Subcutaneous adipose tissue (tissue), 4 donors: ENCODE measurements around the gene KLK7. TPM values are rescaled to one million over a fixed set of nuclear protein-coding genes. Genes with fewer than 3 reads are reported as not detected.

Source experiments
- total RNA-seq, 4 donors: library from RNA; depleted of rRNA; stranded (reverse); fragments of >200 nt; gene quantifications; one replicate each; pipeline ENCODE4 v1.1.0, GENCODE V29; 2016
- TF ChIP-seq, protein P1 (sequence below): fragments of 450-650 bp; IDR thresholded peaks from one replicate; pipeline ENCODE4 v1.5.1; 2016; ENCODE audit warnings: low read depth, mild to moderate bottlenecking, control low read depth, antibody characterized with exemption, moderate library complexity

KLK7 gene
- total RNA-seq, 4 donors from 2014 or later, result 1.5 TPM; not detected in 3

DNA sequence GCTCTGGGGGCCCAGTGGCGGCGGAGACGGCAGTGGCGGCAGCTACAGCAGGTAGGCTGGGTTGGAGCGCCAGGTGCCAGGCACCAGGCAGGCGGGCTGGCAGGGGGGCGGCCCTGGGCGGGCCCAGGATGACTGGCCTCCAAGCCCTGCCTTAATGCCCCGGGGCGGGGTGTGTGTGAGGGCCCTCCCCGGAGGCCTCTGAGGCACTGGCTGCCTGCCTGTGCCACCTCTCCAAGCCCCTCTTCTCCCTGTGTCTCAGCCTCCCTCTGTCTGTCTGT is 42.8 kb upstream of the KLK7 start, which contains the start of gene KLK11:
Gene KLK11 (minus strand): TSS at position 63 of the 278 bp plus-strand sequence. CDS start 985 bp downstream, outside the sequence.
- TF ChIP-seq, protein P1, sequence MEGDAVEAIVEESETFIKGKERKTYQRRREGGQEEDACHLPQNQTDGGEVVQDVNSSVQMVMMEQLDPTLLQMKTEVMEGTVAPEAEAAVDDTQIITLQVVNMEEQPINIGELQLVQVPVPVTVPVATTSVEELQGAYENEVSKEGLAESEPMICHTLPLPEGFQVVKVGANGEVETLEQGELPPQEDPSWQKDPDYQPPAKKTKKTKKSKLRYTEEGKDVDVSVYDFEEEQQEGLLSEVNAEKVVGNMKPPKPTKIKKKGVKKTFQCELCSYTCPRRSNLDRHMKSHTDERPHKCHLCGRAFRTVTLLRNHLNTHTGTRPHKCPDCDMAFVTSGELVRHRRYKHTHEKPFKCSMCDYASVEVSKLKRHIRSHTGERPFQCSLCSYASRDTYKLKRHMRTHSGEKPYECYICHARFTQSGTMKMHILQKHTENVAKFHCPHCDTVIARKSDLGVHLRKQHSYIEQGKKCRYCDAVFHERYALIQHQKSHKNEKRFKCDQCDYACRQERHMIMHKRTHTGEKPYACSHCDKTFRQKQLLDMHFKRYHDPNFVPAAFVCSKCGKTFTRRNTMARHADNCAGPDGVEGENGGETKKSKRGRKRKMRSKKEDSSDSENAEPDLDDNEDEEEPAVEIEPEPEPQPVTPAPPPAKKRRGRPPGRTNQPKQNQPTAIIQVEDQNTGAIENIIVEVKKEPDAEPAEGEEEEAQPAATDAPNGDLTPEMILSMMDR, result no peak

DNA sequence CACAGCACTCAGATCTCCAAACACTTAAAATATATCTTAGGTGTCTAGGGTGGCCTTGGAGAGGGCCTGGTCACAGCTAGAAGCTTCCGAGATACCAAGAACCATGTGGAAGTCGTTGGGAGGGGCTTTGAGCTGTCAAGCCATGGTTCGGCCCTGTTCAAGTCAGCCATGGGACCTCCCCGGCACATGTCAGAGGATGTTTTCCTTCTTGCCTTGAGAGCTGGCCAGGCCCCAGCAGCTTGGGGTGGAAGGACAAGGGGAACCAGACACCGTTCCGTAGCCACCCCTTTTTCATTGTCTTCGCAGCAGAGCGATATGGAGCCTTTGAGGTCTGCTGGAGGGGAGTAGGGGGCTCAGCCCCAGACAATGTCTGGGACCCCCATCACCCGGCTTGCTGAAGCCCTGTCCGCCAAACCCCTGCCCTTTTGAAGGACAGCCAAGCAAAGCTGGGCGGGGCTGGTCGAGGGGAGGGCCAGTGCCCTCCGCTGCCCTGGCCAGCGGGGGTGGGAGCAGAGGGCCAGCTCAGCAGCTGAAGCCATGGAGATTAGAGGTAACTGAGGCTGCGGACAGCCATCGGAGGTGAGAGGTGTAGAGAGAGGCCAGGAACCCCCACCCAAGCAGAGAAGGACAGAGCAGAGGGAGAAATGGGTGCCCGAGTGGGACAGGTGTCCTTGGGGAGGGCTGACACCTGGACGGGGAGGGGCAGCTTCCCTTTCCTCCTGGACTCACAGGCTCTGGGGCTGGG is 42.3 kb upstream of the KLK7 start:
- TF ChIP-seq, protein P1, result no peak

DNA sequence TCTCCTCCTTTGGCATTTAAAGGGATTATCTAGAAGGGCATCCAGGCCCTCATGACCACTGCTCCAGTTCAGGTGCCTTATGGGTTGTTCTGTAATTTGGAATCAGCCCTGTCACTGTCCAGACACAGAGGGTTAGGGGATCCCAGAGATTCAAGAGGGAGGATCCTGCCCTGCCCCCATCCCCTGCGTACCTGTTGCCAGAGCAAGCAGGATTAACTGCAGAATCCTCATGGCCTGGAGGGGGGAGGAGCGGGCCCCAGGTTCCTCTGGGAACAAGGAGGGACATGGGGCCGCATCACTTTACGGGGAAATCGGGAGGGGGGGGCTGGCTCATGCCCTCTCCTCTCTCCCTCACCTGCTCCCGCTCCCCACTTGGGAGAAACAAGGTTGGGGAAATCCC is 41.7 kb upstream of the KLK7 start:
- TF ChIP-seq, protein P1, result no peak

DNA sequence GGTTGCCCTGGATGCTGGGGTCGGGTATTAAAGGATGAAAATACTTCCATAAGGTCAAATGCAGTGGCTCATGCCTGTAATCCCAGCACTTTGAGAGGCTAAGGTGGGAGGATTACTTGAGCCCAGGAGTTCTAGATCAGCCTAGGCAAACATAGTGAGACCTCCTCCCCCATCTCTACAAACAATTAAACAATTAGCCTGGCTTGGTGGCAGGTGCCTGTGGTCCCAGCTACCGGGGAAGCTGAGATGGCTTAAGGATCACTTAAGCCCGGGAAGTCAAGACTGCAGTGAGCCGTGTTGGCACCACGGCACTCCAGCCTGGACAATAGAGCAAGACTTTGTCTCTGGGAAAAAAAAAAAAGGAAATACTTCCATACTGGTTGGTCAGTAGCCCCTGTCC is 41.2 kb upstream of the KLK7 start:
- TF ChIP-seq, protein P1, result no peak

DNA sequence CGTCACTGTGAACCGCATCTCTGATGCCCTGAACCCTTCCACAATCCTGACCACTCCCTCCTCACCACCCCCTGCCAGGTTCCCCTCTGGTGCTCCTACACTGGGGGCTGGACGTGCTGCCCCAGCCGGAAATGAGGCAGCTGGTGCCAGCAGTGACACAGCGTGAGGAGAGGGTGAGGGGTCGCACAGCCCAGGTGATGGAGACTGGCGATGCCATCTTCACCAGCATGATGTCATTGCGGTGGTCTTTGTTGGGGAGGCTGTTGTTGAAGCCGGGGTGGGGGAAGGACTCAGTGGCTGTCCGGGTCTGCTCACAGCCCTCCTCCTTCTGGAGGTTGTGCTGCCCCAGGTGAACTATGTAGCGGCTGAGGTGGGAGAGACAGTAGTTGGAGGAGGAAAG is 40.2 kb upstream of the KLK7 start:
- TF ChIP-seq, protein P1, result no peak

DNA sequence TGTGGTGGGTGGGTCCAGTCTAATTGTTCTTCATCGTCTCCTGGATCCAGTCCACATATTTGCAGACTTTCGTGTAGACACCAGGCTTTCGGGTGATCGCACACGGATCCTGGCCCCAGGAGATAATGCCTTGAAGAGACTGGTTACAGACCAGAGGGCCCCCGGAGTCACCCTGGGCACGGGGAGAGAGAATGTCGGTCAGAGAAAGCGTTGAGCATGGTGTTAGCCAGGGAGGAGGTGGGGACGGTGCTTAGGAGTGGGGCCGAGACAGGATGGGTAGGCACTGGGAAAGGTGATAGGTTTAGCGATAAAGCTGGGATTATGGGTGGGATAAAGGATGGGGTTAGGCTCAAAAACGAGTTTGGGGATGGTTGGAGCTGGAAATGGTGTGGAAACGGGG is 38.8 kb upstream of the KLK7 start:
- TF ChIP-seq, protein P1, result no peak

DNA sequence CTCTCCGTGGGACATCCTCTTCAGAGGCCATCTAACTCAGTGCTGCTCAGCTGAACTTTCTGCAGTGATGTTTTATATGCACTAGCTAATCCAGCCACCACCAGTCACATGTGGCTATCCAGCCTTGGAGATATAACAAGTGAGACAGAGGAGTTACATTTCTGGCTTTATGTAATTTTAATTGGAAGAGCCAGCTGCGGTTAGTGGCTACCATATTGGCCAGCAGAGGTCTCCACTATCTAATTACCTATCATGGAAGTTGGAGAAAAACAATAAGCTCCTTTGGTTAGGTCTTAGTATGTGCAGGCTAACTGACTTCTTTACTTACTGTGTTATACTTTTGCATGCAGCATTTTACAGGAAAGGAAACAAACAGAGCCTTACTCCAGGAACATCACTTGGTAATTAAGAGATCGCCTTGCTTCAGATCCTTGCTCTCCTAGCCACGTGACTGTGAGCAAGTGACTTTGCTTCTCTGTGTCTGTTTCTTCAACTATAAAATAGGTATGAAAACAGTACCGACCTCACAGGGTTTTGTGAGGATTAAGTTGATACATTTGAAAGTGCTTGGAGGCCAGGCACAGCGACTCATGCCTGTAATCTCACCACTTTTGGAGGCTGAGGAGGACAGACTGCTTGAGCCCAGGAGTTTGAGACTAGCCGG is 37.4 kb upstream of the KLK7 start:
- TF ChIP-seq, protein P1, result no peak
